Measurements from ENCODE around the gene TRAIP.

GRCh38 chr3:49889296-49889695, 32.9 kb upstream of the TRAIP start:
- TF ChIP-seq POLR2A (IDR thresholded peaks at IDR 0.05), result no peak
- TF ChIP-seq, protein P1, sequence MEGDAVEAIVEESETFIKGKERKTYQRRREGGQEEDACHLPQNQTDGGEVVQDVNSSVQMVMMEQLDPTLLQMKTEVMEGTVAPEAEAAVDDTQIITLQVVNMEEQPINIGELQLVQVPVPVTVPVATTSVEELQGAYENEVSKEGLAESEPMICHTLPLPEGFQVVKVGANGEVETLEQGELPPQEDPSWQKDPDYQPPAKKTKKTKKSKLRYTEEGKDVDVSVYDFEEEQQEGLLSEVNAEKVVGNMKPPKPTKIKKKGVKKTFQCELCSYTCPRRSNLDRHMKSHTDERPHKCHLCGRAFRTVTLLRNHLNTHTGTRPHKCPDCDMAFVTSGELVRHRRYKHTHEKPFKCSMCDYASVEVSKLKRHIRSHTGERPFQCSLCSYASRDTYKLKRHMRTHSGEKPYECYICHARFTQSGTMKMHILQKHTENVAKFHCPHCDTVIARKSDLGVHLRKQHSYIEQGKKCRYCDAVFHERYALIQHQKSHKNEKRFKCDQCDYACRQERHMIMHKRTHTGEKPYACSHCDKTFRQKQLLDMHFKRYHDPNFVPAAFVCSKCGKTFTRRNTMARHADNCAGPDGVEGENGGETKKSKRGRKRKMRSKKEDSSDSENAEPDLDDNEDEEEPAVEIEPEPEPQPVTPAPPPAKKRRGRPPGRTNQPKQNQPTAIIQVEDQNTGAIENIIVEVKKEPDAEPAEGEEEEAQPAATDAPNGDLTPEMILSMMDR (IDR thresholded peaks at IDR 0.05), result no peak
